LoVo (cell line): Measurements from ENCODE around the gene NOD1.
"Not testable (repeated sequence)": the region's sequence is repeated elsewhere in the genome, so short reads cannot be mapped to it uniquely, and the experiment has no call there.

Experiments
- DNase-seq: peaks from one replicate; pipeline ENCODE4 v3.0.0-alpha.2; 2016; ENCODE audit warnings: low spot score

NOD1 gene

DNA sequence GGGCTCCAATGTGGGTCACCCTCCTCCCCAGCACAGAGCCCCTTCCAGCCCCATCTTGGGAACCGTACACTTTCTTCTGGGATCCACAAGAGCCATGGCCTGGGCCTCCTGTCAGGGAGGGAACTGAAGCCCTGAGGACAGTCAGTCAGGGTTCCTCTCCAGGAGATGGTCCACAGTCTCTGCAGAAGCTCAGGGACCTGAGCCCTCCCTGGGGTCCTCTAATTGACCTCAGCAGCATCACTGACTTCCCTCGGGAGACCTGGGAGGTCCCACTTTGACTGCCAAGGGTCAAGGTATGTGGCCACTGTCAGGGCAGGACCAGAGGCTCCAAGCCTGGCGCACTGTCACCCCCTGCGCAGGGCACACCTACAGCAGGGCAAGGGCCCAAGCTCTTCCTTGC lies 32.3 kb downstream of the NOD1 start:
- DNase-seq, result no peak

DNA sequence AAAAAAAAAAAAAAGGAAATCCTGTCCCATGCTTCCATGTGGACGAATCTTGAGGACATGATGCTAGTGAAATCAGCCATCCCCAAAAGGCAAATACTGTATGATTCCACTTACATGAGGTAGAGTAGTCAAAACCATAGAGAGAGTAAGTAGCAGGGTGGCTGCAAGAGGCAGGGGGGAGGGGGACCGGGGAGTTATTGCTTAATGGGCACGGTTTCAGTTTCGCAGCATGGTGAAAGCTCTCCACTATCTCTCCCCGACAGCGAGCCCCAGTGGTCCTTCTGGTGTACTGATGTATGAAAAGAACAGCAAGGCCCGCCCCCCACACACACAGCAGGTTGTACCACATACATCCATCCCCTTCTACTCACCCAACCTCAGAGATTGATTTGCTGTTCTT lies 32.8 kb downstream of the NOD1 start:
- DNase-seq, result no peak

DNA sequence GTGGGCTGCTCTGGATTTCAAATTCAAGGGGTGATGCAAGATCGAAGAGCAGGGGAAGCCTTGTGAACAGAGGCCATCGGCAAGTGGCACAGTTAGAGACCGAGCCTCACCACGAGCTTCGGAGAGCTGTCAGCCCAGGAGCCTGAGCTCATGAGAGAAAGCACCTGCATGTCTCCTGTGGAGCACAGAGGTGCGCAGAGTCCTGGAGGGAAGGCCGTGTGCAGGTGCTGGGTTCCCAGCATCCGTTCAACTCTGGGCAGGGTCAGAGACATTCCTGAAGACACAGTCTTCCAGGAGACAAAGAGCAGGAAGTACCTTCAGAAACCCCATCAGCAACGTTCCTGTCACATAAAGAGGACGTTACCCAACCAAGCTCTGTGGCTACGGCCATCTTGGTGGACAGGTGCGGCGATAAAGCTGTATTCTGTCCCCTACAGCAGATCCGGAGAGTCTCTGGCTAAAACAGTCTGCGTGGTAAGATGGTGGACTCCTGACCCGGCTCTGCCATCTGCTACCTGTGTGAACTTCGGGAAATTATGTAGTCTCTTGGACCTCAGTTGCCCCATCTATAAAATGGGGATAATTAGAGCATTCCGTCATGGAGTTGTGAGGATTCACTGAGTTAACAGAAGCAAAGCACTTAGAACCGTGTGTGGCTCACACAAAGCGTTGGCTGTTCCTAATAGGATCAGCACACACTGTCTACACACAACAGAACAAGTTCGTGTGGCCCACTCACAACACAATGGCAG lies 40.6 kb downstream of the NOD1 start:
- no peak for DNase-seq

DNA sequence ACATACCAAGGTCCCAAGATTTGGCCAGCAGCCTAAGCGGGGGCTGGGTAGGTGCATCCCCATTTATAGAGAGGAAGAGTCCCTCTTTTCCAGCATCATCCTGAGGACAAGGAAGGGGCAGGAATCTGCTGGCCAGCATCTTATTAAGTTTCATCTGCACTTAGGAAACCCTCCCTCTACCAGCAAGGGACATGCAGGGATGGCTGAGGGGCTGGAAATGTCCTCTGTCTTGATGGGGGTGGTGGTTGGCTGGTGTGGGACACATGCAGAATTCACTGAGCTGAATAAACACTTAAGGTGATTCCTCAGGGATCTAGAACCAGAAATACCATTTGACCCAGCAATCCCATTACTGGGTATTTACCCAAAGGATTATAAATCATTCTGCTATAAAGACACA lies 42.1 kb downstream of the NOD1 start:
- no peak for DNase-seq

DNA sequence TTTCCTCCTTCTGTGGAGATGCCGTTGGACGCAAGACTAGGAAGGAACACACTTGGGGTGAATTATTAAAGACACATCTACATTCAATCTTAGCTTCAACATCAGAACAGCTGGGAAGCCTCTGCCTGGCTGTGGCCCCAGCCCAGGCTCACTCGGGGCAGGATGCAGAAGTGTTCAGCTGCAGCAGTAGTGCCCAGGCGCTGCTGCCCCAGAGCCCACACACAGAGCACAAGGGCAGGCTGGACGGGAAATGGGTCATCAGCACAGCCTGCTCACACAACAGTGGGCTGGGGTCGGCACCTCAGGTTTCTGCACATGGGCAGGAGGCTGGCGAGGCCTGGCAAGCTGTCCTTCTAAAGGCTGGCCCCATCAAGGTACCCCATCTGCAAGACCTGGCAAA lies 42.5 kb downstream of the NOD1 start:
- no peak for DNase-seq

DNA sequence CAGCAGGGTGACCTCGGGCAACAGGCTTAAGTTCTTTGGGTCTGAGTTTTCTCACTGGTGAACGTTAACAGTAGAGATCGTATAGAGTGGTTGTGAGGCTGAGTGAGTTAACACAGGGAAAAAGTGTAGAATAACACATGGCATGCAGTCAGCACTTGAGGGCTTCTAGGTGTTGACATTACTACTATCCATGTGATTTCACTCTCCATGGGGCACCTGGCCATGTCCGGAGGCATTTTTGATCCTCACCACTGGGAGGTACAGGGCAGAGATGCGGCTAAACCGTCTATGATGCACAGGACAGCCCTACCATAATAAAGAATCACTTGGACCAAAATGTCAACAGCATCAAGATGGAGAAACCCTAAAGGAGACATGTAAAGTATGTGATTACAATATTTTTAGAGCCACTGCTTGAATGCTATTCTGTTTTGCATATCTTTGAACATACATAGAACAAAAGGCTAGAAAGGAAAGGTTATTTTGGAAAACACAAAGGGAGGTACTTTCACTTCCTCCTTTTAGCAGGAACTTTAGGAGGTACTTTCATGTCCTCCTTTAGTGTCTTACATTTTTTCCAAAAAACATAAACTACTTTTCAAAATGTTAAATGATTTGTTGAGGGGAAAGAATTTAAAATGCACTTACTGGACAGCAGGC lies 44.3 kb downstream of the NOD1 start:
- no peak for DNase-seq

DNA sequence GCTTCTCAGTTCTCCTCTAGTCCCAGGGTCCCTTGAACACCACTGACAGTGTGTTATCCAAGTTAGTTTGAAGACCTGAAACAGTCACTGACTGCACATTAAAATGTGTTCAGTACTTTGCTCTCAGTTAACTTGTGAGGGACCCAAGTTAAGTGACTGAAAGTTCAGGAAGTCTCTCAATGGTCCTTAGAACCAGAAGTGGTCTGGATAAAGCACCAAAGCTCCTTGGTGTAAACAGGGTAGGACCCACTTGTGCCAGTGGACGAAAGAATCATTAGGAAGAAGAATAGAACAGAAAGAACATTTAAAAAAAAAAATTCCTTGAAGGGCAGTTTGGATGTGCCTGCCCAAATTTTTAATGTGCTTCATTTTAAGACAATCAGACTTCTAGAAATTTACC lies 45.1 kb downstream of the NOD1 start:
- no peak for DNase-seq

DNA sequence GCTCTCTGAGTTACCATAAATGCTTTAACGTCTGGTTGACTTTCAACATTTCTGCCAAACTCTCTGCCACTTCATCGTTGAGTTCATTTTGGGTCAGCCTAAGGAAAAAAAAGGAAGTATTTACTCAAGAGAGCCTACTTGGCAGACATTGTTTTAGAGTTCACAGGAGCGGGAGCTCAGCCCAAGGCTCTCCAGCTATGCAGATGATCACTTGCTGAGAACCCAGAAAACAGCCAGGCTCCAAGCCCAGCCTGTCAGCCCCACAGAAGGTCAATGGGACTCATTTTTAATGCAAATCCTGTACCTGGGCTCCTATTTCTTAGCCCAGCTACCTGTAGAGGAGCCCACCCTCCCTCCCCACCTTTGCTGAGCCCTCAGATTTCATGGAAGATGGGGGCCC lies 45.5 kb downstream of the NOD1 start:
- DNase-seq, result no peak

DNA sequence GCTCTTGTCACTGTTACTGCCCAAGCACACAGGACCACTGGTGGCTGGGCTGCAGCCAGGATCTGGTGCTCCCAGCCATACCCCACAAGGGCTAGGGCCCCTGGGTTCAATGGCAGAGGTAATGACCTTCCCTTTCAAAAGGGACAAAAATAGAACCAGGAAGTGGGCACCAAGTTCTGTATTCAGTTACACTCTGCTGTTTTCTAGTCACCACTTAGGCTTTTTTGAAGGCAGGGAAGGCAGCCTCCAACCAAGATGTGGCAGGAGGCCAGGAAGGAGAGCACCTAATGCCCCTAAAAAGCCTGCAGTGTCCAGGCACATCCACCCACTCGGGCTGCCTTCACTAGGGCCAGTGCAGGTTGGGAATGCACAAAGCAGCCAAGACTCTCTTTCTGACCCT lies 47.8 kb downstream of the NOD1 start:
- DNase-seq, result no peak

DNA sequence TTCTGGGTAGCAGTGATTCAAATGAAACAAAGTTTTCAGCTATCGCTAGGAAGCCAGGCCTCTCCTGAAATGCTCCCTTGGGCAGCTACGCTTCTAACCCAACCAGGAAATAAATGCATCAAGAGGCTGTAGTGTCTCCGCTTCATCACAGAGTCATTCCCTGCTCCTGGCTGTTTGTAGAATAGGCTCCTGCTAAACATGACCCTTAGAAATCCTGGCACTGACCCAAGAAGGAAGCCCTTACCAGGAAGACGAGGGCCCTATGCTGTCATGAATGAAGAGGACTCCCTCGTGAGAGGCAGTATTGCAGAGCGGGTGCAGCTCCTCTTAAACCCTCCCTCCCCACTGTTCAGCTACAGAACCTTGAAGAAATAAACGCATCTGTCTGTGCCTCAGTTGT lies 48.3 kb downstream of the NOD1 start:
- no peak for DNase-seq

DNA sequence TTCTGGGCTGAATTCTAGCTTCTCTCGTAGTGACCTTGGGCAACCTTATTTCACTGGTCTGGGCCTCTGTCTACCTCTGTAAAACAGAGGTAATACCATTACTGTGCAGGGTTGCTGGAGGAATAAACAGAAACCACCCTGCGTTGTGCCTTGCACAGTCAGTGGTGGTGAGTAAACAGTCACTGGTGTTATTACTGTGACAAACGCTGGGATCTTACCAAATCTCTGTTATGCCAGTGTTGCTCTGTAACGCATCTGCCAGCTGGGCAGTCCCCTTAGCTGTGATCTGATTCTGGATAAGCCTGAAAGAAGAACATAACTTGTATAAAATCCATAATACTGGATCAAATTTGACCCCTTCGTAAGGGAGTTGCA lies 49.4 kb downstream of the NOD1 start:
- DNase-seq, result no peak

DNA sequence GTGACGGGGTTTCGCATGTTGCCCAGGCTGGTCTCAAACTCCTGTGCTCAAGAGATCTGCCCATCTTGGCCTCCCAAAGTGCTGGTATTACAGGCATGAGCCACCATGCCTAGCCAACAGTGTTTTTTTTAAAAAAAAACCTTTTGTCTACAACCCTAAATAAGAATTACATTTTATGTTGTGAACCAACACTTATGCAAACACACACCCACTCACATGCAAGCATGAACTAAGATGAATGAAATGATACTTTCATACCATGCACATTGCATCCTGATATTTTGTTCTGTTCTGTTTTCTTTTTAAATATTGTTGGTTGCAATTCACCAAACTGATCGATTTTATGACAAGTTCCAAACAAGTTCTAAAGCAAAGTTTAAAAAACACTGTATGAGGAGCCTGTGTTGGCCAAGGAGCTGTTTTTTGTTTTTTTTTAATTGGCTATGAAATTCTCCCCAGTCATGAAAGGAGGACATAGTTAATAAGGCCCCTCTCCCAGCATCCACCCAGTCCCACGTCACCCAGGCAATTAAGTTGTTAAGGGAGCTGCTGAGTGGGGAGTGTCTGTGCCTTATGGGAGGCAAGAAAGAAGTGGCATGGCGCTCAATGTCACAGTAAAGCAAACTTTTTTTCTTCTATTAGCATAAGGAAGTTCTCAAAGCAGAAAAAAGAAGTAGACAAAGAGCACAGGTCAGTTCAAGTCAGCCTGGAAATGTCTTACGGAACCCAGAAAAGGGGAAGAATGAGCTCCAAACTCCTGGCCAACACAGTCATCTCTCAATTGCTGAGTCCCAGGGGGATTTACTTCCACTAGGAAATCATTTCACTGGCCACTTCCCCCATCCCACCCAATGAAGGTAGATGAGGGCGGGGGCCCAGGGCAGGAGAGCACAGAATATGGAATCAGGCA lies 50.1 kb downstream of the NOD1 start:
- DNase-seq, result no peak

DNA sequence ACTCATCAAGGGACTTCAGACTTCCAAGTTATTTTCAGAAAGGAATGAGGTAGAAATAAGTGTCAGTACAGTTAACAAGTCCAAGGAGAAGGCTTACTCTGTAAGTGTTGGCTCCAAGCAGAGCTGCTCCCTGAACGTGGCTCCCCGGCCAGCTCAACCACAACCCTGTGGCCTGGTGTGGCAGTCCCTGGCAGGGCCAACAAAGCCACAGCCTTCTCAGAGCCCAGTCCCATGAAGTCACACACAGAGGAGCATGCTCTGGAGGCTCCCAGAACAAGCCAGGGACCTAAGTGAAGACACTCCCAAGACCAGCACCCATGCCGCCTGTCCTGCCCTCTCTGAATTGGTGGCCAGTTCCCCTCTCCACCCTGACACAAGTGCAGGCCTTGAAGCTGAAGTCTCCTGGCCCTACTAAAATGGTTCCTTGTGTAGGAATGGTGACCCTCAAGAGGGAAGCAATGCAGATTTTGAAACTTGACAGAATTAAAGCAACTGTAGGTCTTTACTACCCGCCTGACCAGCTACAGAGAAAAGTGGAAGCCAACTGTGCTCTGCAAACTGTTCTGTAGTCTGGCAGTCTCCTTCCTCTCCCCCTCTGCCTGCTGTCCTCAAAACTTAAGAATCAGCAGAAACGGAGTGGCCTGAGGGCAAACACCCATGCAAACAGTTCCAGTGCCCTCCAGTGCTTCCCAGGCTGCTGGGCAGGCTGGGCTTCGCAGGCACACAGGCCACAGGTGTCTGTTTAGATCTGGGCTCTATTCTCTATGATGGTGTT lies 51.1 kb downstream of the NOD1 start:
- no peak for DNase-seq

DNA sequence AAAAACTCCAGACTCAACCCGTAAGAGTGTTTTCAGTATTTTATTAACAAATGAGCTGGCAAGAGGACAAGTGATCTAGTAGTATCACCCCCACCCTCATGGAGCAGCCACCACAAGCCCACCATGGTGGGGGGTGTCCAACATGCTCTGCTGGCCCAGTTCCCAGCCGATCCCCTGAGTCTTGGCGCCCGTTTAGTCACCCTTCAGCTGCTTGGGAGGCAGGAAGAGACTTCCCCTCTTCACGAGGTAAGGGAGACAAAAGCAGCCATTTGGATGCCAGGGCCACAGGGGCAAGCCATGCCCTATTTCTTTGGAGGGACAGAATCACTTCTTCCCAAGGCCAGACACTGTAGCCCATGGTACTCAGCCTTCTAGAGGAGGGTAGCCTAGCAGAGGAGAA lies 54.1 kb downstream of the NOD1 start:
- no peak for DNase-seq

DNA sequence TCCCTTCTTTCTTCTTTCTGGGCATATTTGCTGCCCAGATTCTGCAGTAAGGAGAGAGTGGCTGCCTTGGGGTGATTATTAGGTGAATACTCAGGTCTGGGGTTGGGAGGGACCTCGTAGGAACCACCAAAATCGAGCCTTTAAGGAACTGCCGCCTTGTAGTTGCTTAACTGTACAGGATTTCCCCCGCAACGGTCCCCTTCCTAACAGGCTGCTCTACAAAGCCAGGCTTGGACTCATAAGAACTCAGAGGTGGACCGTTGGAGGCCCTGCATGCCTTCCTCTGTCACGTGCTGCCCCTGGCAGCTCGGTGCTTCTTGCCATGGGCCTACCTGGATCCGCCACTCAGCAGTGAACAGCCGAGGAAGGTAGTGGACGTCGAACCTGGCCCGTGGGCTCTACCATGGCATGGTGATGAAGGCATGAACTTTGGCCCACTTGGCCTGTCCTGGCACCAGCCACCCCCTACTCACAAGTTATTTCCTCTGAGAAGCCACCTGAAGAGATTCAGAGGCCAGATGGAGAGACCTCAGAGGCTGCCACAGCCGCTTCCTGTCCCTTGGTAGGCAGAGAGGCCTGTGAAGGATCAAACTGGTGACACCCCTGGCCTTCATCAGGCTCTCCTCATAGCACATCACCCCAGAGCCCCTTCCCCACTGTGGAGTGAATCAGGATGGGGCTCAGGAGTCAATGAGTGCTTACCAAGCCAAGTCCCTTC lies 54.6 kb downstream of the NOD1 start:
- DNase-seq, result no peak

DNA sequence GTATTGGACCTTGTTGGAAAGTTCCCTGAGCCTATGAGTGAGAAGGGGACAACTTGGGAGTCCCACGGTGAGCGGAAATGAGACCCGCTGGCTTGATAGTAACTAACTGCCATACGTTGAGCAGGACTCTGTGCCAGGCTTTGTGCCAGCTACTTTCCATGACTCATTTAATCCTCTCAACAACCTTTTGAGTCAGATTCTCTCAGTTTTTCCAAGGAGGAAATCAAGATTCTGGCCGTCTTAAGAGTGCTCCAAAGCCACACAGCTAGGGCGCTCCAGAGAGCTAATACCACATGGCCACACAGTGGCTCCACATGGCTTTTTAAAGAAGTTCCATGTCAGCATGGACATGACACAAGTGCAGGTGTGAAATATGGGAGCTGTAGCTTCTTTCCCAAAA lies 55.7 kb downstream of the NOD1 start:
- no peak for DNase-seq

DNA sequence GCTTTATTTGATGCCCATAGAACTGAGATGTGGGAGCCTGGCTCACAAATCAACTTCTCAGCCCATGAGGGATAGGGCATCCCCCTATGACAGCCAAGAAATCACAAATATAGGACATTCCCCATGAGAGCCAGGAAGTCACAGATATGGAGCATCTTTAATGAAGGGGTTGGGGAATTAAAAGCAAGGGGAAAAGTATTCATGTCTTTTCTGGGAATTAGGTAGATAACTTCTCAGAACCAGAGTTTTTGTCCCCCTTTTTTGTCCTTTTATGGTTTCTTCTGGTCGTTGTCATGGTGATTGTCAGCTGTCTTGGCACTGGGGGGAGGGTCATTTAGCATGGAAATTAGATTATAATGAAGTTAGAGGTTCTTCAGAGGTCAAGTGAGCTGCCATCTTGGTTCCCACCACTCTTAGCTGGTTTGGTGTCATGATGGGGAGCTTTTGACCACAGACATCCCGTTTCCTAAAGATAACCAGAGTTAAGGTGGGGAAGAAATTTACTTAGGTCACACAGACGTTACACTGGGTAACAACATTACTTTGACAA lies 56.9 kb downstream of the NOD1 start:
- no peak for DNase-seq

DNA sequence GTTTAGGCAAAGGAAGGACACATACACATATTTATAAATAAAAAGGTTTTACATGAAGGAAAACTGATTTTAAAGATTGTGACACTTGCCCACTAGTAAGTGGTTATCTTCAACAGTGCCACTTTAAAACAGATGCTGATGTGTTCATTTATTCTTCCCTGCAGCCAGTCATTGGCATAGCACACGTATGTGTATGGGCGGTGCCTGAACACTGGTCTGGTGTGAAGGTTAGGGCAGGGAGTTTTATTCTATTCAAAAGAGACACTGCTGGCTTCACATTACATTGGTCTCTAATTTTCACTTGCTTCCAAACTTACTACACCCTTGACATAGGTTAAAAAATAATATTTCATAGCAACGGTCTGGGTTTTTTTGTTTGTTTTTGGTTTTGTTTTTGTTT lies 57.9 kb downstream of the NOD1 start:
- DNase-seq, result no peak

DNA sequence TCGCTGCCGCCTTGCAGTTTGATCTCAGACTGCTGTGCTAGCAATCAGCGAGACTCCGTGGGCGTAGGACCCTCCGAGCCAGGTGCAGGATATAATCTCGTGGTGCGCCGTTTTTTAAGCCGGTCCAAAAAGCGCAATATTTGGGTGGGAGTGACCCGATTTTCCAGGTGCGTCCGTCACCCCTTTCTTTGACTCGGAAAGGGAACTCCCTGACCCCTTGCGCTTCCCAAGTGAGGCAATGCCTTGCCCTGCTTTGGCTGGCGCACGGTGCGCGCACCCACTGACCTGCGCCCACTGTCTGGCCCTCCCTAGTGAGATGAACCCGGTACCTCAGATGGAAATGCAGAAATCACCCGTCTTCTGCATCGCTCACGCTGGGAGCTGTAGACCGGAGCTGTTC lies 58.5 kb downstream of the NOD1 start:
- not testable (repeated sequence) for DNase-seq

DNA sequence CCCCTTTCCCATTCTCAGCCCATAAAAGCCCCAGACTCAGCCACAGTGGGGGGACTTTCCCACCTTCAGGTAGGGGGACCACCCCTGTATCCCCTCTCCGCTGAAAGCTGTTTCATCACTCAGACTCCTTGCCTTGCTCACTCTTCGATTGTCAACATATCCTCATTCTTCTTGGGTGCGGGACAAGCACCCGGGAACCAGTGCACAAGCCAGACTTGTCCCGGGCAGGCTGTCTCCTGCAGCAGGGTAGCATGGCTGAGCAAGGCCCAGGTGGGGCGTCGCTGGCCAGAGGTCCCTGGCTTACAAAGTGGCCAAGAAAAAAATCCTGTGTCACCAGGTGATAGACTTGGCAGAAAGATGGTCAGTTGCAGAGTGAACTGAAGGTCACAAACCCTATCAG lies 64.7 kb downstream of the NOD1 start:
- no peak for DNase-seq

DNA sequence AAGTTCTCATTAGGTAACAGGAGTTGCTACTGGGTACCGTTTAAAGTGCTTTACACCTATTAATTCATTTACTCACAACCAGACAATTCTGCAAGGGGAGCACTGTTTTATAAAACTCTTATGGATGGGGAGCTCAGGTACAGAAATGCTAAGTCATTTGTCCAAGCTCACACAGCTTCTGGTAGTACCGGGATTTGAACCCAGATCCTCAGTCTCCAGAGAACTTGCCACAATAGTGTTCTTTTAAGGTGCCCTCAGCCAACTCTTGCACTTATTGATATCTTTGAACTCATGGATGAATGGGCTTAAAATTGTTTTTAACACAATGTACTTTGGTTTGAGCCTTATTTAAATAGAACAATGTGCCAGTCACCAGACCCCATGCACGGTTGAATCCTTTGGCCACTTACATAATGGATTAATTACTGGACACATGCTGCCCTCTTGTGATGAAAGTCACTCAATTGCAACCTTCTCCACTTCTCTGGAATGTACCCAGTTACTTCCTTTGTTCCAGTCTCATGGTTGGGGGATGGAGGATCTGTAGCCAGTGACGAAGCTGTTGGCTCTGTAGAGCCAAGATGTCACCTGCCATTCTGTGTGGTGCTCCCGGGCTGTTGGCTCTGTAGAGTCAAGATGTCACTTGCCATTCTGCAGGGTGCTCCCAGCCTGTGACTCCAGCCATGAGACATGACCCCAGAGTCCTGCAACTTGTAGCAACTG lies 65.6 kb downstream of the NOD1 start:
- DNase-seq, result peak; percentile 75
